ENCODE data around the gene NUDT2.
"Not testable (repeated sequence)": the region's sequence is repeated elsewhere in the genome, so short reads cannot be mapped to it uniquely, and the experiment has no call there.

Gene NUDT2

GRCh38 chr9:34332076-34332964 is 3.0 kb downstream of the NUDT2 start:
- H3K27ac ChIP-seq = no peak overlapping the region
- DNase-seq (ENCODE audit: low read depth, low spot score) = no peak
- TF ChIP-seq FOXP2 (optimal IDR thresholded peaks at IDR 0.05; ENCODE audit: control extremely low read depth, extremely low read length, insufficient read depth) = no peak
- no peak for TF ChIP-seq EZH2 (IDR thresholded peaks at IDR 0.05)
- no peak for TF ChIP-seq POLR2AphosphoS5 (IDR thresholded peaks at IDR 0.05; ENCODE audit: borderline replicate concordance, low read depth, low read length)

DNA sequence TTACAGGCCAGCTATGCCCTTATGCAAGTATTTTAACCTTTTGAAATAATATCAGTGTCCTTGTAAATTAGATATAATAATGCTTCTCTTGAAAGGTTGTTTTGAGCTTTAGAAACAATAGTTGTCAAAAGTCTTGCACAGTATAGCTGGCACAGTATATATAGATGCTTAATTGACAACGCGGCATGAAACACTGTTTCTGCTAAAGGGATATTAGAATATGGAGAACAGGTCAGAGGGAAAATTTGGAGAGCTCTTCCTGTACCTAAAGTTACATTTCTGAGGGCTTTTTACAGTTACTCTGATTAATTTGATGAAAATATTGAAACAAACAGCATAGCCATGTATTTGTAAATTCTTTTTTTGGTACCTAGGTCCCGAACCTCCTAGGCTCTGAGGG is 4.5 kb downstream of the NUDT2 start:
- H3K9me3 ChIP-seq (ENCODE audit: low read depth, low read length) = no peaks in the 10 kb centered on the region
- peaks cover 4% of the 10 kb centered on the region; the same call in 1 of the 2 replicates for H3K36me3 ChIP-seq (ENCODE audit: insufficient read depth, low read length)
- no peak overlapping the region for H3K9ac ChIP-seq (ENCODE audit: insufficient read length)
- TF ChIP-seq EZH2 (IDR thresholded peaks at IDR 0.05) (no peak), POLR2AphosphoS5 (IDR thresholded peaks at IDR 0.05; ENCODE audit: borderline replicate concordance, low read depth, low read length) (no peak), FOXP2 (optimal IDR thresholded peaks at IDR 0.05; ENCODE audit: control extremely low read depth, extremely low read length, insufficient read depth) (no peak)
- no peak for DNase-seq (ENCODE audit: low read depth, low spot score)
- H3K4me3 ChIP-seq = no peak overlapping the region
- H3K27ac ChIP-seq = no peak overlapping the region

More at GRCh38 chr9:34332076-34332964, 3.0 kb downstream of the NUDT2 start:
- Histone ChIP-seq H3K36me3 (ENCODE audit: insufficient read depth, low read length) (no peaks in the 10 kb centered on the region), H3K9ac (ENCODE audit: insufficient read length) (no peak overlapping the region), H3K4me3 (no peak overlapping the region), H3K9me3 (ENCODE audit: low read depth, low read length) (no peaks in the 10 kb centered on the region; the same call in 1 of the 2 replicates)

GRCh38 chr9:34334337-34334824 is 5.0 kb downstream of the NUDT2 start:
- H3K9me3 ChIP-seq (ENCODE audit: low read depth, low read length) = no peaks in the 10 kb centered on the region
- H3K27ac ChIP-seq = no peak overlapping the region
- DNase-seq (ENCODE audit: low read depth, low spot score) = no peak
- peak overlapping the region; percentile 23 for H3K9ac ChIP-seq (ENCODE audit: insufficient read length)
- no peak overlapping the region for H3K4me3 ChIP-seq
- H3K36me3 ChIP-seq (ENCODE audit: insufficient read depth, low read length) = peaks cover 6% of the 10 kb centered on the region; the same call in 1 of the 2 replicates
- TF ChIP-seq POLR2AphosphoS5 (IDR thresholded peaks at IDR 0.05; ENCODE audit: borderline replicate concordance, low read depth, low read length) (no peak), EZH2 (IDR thresholded peaks at IDR 0.05) (no peak), FOXP2 (optimal IDR thresholded peaks at IDR 0.05; ENCODE audit: control extremely low read depth, extremely low read length, insufficient read depth) (no peak)

GRCh38 chr9:34334916-34335315 is 5.5 kb downstream of the NUDT2 start:
- DNase-seq (ENCODE audit: low read depth, low spot score) = no peak
- Histone ChIP-seq H3K27ac (no peak overlapping the region), H3K9ac (ENCODE audit: insufficient read length) (no peak overlapping the region)

DNA sequence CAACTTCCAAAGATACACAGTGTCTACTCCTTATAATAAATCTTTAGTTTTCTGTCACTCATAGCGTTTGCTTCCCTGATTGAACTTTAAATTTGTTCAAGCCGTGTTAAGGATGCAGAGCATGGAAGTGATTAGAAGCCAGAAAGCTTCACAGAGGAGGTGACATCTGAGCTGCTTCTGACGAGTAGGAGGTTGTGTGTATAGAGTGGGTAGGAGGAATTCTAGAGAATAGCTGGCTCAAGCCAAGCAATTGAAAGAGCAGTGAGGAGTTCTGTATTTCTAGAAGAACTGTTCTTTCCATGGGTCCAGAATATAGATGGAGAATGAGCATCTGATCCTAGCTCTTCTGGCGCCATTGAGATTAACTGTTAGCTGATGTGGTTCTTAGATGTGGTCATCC is 6.0 kb downstream of the NUDT2 start:
- Histone ChIP-seq H3K9me3 (ENCODE audit: low read depth, low read length) (no peaks in the 10 kb centered on the region), H3K9ac (ENCODE audit: insufficient read length) (no peak overlapping the region), H3K4me3 (no peak overlapping the region), H3K36me3 (ENCODE audit: insufficient read depth, low read length) (peaks cover 6% of the 10 kb centered on the region; the same call in 1 of the 2 replicates), H3K27ac (no peak overlapping the region)
- DNase-seq (ENCODE audit: low read depth, low spot score) = no peak
- TF ChIP-seq EZH2 (IDR thresholded peaks at IDR 0.05) = no peak
- no peak for TF ChIP-seq POLR2AphosphoS5 (IDR thresholded peaks at IDR 0.05; ENCODE audit: borderline replicate concordance, low read depth, low read length)
- no peak for TF ChIP-seq FOXP2 (optimal IDR thresholded peaks at IDR 0.05; ENCODE audit: control extremely low read depth, extremely low read length, insufficient read depth)

More at GRCh38 chr9:34334916-34335315, 5.5 kb downstream of the NUDT2 start:
- TF ChIP-seq EZH2 (IDR thresholded peaks at IDR 0.05) = no peak
- no peak for TF ChIP-seq POLR2AphosphoS5 (IDR thresholded peaks at IDR 0.05; ENCODE audit: borderline replicate concordance, low read depth, low read length)
- TF ChIP-seq FOXP2 (optimal IDR thresholded peaks at IDR 0.05; ENCODE audit: control extremely low read depth, extremely low read length, insufficient read depth) = no peak
- no peaks in the 10 kb centered on the region for H3K9me3 ChIP-seq (ENCODE audit: low read depth, low read length)
- H3K4me3 ChIP-seq = no peak overlapping the region
- peaks cover 6% of the 10 kb centered on the region; the same call in 1 of the 2 replicates for H3K36me3 ChIP-seq (ENCODE audit: insufficient read depth, low read length)

GRCh38 chr9:34337403-34337802 is 8.0 kb downstream of the NUDT2 start:
- Histone ChIP-seq H3K36me3 (ENCODE audit: insufficient read depth, low read length) (peaks cover 6% of the 10 kb centered on the region; the same call in 1 of the 2 replicates), H3K9me3 (ENCODE audit: low read depth, low read length) (no peaks in the 10 kb centered on the region), H3K27ac (no peak overlapping the region), H3K9ac (ENCODE audit: insufficient read length) (no peak overlapping the region), H3K4me3 (no peak overlapping the region)
- no peak for TF ChIP-seq EZH2 (IDR thresholded peaks at IDR 0.05)
- no peak for TF ChIP-seq FOXP2 (optimal IDR thresholded peaks at IDR 0.05; ENCODE audit: control extremely low read depth, extremely low read length, insufficient read depth)
- no peak for TF ChIP-seq POLR2AphosphoS5 (IDR thresholded peaks at IDR 0.05; ENCODE audit: borderline replicate concordance, low read depth, low read length)
- no peak for DNase-seq (ENCODE audit: low read depth, low spot score)

DNA sequence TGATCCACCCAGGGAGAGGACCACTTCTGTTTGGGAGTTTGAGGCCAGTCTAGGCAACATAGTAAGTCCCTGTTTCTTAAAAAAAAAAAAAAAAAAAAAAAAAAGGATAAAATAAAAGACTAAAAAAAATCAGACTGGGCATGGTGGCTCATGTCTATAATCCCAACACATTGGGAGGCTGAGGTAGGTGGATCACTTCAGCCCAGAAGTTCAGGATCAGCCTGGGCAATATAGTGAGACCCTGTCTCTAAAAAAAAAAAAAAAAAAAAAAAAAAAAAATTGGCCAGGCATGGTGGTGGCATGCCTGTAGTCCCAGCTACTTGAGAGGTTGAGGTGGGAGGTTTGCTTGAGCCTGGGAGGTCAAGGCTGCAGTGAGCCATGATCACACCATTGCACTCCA is 8.7 kb downstream of the NUDT2 start:
- not testable (repeated sequence) for H3K9ac ChIP-seq (ENCODE audit: insufficient read length); DNase-seq (ENCODE audit: low read depth, low spot score); H3K27ac ChIP-seq; H3K9me3 ChIP-seq (ENCODE audit: low read depth, low read length); H3K36me3 ChIP-seq (ENCODE audit: insufficient read depth, low read length); H3K4me3 ChIP-seq

GRCh38 chr9:34338665-34339385 is 9.5 kb downstream of the NUDT2 start:
- Histone ChIP-seq H3K27ac (no peak overlapping the region), H3K36me3 (ENCODE audit: insufficient read depth, low read length) (peaks cover 9% of the 10 kb centered on the region; the same call in 1 of the 2 replicates), H3K9me3 (ENCODE audit: low read depth, low read length) (no peaks in the 10 kb centered on the region), H3K9ac (ENCODE audit: insufficient read length) (no peak overlapping the region), H3K4me3 (no peak overlapping the region)
- no peak for DNase-seq (ENCODE audit: low read depth, low spot score)
- TF ChIP-seq FOXP2 (optimal IDR thresholded peaks at IDR 0.05; ENCODE audit: control extremely low read depth, extremely low read length, insufficient read depth) = no peak
- TF ChIP-seq POLR2AphosphoS5 (IDR thresholded peaks at IDR 0.05; ENCODE audit: borderline replicate concordance, low read depth, low read length) = no peak
- no peak for TF ChIP-seq EZH2 (IDR thresholded peaks at IDR 0.05)
